ENCODE measurements around the gene SLC39A13. TPM values are rescaled to one million over a fixed set of nuclear protein-coding genes. Genes with fewer than 3 reads are reported as not detected.
A peak's percentile ranks its signal among the peaks of the same experiment; 100 is the strongest.

The SLC39A13 gene
- total RNA-seq, 1 donor from 2014 or later: 76.6 TPM

DNA sequence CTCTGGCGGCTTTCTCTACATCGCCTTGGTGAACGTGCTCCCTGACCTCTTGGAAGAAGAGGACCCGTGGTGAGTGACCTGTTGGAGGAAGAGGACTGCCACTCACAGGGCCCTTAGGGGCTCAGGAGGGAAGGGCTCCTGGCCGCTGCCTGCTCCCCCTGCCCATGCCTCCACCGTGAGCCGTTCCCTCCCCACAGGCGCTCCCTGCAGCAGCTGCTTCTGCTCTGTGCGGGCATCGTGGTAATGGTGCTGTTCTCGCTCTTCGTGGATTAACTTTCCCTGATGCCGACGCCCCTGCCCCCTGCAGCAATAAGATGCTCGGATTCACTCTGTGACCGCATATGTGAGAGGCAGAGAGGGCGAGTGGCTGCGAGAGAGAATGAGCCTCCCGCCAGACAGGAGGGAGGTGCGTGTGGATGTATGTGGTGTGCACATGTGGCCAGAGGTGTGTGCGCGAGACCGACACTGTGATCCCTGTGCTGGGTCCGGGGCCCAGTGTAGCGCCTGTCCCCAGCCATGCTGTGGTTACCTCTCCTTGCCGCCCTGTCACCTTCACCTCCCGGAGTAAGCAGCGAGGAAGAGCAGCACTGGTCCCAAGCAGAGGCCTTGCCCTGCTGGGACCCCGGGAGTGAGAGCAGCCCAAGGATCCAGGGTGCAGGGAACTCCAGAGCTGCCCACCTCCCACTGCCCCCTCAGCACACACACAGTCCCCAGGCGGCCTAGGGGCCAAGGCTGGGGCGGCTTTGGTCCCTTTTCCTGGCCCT lies 6.9 kb downstream of the SLC39A13 start:
- Histone ChIP-seq H3K27me3 (ENCODE audit: insufficient read depth, low read length) (no peaks in the 10 kb centered on the region), H3K27ac (ENCODE audit: low read depth, low read length) (peak overlapping the region; percentile 75), H3K9ac (ENCODE audit: low read length) (peak overlapping the region; percentile 65), H3K4me2 (ENCODE audit: low read length) (peak overlapping the region; percentile 70), H3K4me1 (ENCODE audit: insufficient read depth, low read length) (peaks cover 49% of the 10 kb centered on the region), H2AFZ (ENCODE audit: low read depth, low read length) (no peak overlapping the region), H3K4me3 (ENCODE audit: insufficient read depth, low read depth, low read length) (no peak overlapping the region), H3K79me2 (ENCODE audit: insufficient read depth, low read length) (peaks cover 38% of the 10 kb centered on the region), H3K36me3 (ENCODE audit: insufficient read depth, low read length) (peaks cover 33% of the 10 kb centered on the region), H3K9me3 (ENCODE audit: insufficient read depth, low read depth, low read length) (no peaks in the 10 kb centered on the region), H4K20me1 (ENCODE audit: insufficient read depth, low read length) (peaks cover 38% of the 10 kb centered on the region)
- Mint-ChIP-seq H3K27ac (ENCODE audit: unreplicated experiment) (peak overlapping the region; percentile 26), H3K4me1 (ENCODE audit: low read depth, unreplicated experiment) (peaks cover 34% of the 10 kb centered on the region), H3K27me3 (ENCODE audit: low read depth, unreplicated experiment) (no peaks in the 10 kb centered on the region), H3K36me3 (ENCODE audit: low read depth, unreplicated experiment) (peaks cover 21% of the 10 kb centered on the region), H3K9me3 (ENCODE audit: unreplicated experiment) (no peaks in the 10 kb centered on the region), H3K4me3 (ENCODE audit: unreplicated experiment) (peak overlapping the region; percentile 57)
- FAIRE-seq (no peak), DNase-seq (ENCODE audit: low read depth) (no peak)
- TF ChIP-seq, protein P1, sequence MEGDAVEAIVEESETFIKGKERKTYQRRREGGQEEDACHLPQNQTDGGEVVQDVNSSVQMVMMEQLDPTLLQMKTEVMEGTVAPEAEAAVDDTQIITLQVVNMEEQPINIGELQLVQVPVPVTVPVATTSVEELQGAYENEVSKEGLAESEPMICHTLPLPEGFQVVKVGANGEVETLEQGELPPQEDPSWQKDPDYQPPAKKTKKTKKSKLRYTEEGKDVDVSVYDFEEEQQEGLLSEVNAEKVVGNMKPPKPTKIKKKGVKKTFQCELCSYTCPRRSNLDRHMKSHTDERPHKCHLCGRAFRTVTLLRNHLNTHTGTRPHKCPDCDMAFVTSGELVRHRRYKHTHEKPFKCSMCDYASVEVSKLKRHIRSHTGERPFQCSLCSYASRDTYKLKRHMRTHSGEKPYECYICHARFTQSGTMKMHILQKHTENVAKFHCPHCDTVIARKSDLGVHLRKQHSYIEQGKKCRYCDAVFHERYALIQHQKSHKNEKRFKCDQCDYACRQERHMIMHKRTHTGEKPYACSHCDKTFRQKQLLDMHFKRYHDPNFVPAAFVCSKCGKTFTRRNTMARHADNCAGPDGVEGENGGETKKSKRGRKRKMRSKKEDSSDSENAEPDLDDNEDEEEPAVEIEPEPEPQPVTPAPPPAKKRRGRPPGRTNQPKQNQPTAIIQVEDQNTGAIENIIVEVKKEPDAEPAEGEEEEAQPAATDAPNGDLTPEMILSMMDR (IDR thresholded peaks at IDR 0.05; ENCODE audit: insufficient read depth, low read depth, low read length): no peak
- no peak for TF ChIP-seq EZH2 (IDR thresholded peaks at IDR 0.05; ENCODE audit: insufficient read depth, low read length)

DNA sequence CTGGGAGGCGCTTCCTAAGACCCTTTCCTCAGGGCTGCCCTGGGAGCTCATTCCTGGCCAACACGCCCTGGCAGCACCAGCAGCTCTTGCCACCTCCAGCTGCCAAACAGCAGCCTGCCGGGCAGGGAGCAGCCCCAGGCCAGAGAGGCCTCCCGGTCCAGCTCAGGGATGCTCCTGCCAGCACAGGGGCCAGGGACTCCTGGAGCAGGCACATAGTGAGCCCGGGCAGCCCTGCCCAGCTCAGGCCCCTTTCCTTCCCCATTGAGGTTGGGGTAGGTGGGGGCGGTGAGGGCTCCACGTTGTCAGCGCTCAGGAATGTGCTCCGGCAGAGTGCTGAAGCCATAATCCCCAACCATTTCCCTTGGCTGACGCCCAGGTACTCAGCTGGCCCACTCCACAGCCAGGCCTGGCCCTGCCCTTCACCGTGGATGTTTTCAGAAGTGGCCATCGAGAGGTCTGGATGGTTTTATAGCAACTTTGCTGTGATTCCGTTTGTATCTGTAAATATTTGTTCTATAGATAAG lies 7.6 kb downstream of the SLC39A13 start:
- Histone ChIP-seq H4K20me1 (ENCODE audit: insufficient read depth, low read length) (peaks cover 30% of the 10 kb centered on the region), H2AFZ (ENCODE audit: low read depth, low read length) (no peak overlapping the region), H3K4me3 (ENCODE audit: insufficient read depth, low read depth, low read length) (no peak overlapping the region), H3K27me3 (ENCODE audit: insufficient read depth, low read length) (no peaks in the 10 kb centered on the region), H3K27ac (ENCODE audit: low read depth, low read length) (peak overlapping the region; percentile 75), H3K79me2 (ENCODE audit: insufficient read depth, low read length) (peaks cover 33% of the 10 kb centered on the region), H3K4me2 (ENCODE audit: low read length) (peak overlapping the region; percentile 70), H3K36me3 (ENCODE audit: insufficient read depth, low read length) (peaks cover 32% of the 10 kb centered on the region), H3K9me3 (ENCODE audit: insufficient read depth, low read depth, low read length) (no peaks in the 10 kb centered on the region), H3K9ac (ENCODE audit: low read length) (peak overlapping the region; percentile 65), H3K4me1 (ENCODE audit: insufficient read depth, low read length) (peaks cover 42% of the 10 kb centered on the region)
- TF ChIP-seq EZH2 (IDR thresholded peaks at IDR 0.05; ENCODE audit: insufficient read depth, low read length): no peak
- TF ChIP-seq, protein P1 (IDR thresholded peaks at IDR 0.05; ENCODE audit: insufficient read depth, low read depth, low read length): no peak
- H3K4me1 Mint-ChIP-seq (ENCODE audit: low read depth, unreplicated experiment): peaks cover 31% of the 10 kb centered on the region
- peaks cover 22% of the 10 kb centered on the region for H3K36me3 Mint-ChIP-seq (ENCODE audit: low read depth, unreplicated experiment)
- FAIRE-seq (peak; percentile 94), DNase-seq (ENCODE audit: low read depth) (peak; percentile 93)
- H3K27ac Mint-ChIP-seq (ENCODE audit: unreplicated experiment): peak overlapping the region; percentile 82
- H3K9me3 Mint-ChIP-seq (ENCODE audit: unreplicated experiment): no peaks in the 10 kb centered on the region
- H3K27me3 Mint-ChIP-seq (ENCODE audit: low read depth, unreplicated experiment): no peaks in the 10 kb centered on the region
- no peak overlapping the region for H3K4me3 Mint-ChIP-seq (ENCODE audit: unreplicated experiment)

DNA sequence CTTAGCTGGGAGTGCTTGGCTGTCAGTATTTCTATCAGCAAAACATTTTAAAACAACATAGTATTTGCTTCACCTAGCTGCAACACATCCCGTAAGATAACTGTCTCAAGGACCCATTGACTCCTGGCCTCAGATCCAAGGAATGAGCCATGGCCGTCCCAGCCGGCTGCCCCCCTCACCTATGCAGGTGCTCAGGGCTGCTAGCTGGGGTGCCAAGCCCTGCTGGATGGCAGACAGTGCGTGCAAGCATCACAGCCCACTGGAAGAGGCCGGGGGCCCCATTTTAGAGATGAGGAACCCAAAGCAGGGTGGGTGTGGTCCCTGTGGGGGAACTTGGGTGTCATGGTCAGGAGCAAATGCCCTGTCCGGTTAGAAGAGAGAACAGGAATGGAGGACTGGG lies 9.3 kb downstream of the SLC39A13 start:
- Histone ChIP-seq H3K27ac (ENCODE audit: low read depth, low read length) (no peak overlapping the region), H3K27me3 (ENCODE audit: insufficient read depth, low read length) (no peaks in the 10 kb centered on the region), H3K79me2 (ENCODE audit: insufficient read depth, low read length) (peaks cover 26% of the 10 kb centered on the region), H3K9me3 (ENCODE audit: insufficient read depth, low read depth, low read length) (no peaks in the 10 kb centered on the region), H2AFZ (ENCODE audit: low read depth, low read length) (no peak overlapping the region), H3K4me1 (ENCODE audit: insufficient read depth, low read length) (peaks cover 42% of the 10 kb centered on the region), H3K9ac (ENCODE audit: low read length) (no peak overlapping the region), H3K4me3 (ENCODE audit: insufficient read depth, low read depth, low read length) (no peak overlapping the region), H4K20me1 (ENCODE audit: insufficient read depth, low read length) (peaks cover 25% of the 10 kb centered on the region), H3K36me3 (ENCODE audit: insufficient read depth, low read length) (peaks cover 34% of the 10 kb centered on the region), H3K4me2 (ENCODE audit: low read length) (no peak overlapping the region)
- peak overlapping the region; percentile 66 for H3K27ac Mint-ChIP-seq (ENCODE audit: unreplicated experiment)
- peaks cover 22% of the 10 kb centered on the region for H3K36me3 Mint-ChIP-seq (ENCODE audit: low read depth, unreplicated experiment)
- no peak for TF ChIP-seq EZH2 (IDR thresholded peaks at IDR 0.05; ENCODE audit: insufficient read depth, low read length)
- TF ChIP-seq, protein P1 (IDR thresholded peaks at IDR 0.05; ENCODE audit: insufficient read depth, low read depth, low read length): no peak
- H3K9me3 Mint-ChIP-seq (ENCODE audit: unreplicated experiment): no peaks in the 10 kb centered on the region
- no peaks in the 10 kb centered on the region for H3K27me3 Mint-ChIP-seq (ENCODE audit: low read depth, unreplicated experiment)
- DNase-seq (ENCODE audit: low read depth) (no peak), FAIRE-seq (no peak)
- peak overlapping the region; percentile 64 for H3K4me3 Mint-ChIP-seq (ENCODE audit: unreplicated experiment)
- H3K4me1 Mint-ChIP-seq (ENCODE audit: low read depth, unreplicated experiment): peaks cover 31% of the 10 kb centered on the region
